CD4-positive, alpha-beta memory T cell (primary cell): Measurements from ENCODE around the gene FAM171A2. TPM values are rescaled to one million over a fixed set of nuclear protein-coding genes. Genes with fewer than 3 reads are reported as not detected.
"Not testable (repeated sequence)": the region's sequence is repeated elsewhere in the genome, so short reads cannot be mapped to it uniquely, and the experiment has no call there.

Source experiments
- CTCF ChIA-PET: fragments of 350-600 bp; sonication (Branson Sonifier 250); formaldehyde crosslinking; loops from one replicate; lab custom pipeline; 2021; ENCODE audit warnings: inconsistent platforms; ENCODE audit not compliant: partially characterized antibody; lab: Charles Lee
- POLR2A ChIA-PET: fragments of 350-600 bp; sonication (Branson Sonifier 250); formaldehyde crosslinking; loops from one replicate; lab custom pipeline; 2021; ENCODE audit not compliant: partially characterized antibody; lab: Charles Lee
- DNase-seq, 5 donors: peaks; one replicate each; pipeline versions ENCODE4 v3.0.0 to v3.0.0-alpha.2; 2020 to 2022; ENCODE audit warnings: mixed read lengths in 1 of 5
- H3K27ac ChIP-seq: one replicate; pipeline ENCODE4 v1.7.0; 2013; ENCODE audit warnings: low read depth, low read length
- H3K27me3 ChIP-seq: 2 replicates; pipeline ENCODE4 v1.7.0; 2013; ENCODE audit warnings: mild to moderate bottlenecking, low read length, moderate library complexity; ENCODE audit not compliant: insufficient read depth
- H3K36me3 ChIP-seq: 2 replicates; pipeline ENCODE4 v1.7.0; 2013; ENCODE audit warnings: mild to moderate bottlenecking, low read length, moderate library complexity; ENCODE audit not compliant: insufficient read depth
- H3K4me1 ChIP-seq: 2 replicates; pipeline ENCODE4 v1.7.0; 2013; ENCODE audit warnings: mild to moderate bottlenecking, low read length, moderate library complexity; ENCODE audit not compliant: insufficient read depth
- H3K4me3 ChIP-seq, 2 donors: one replicate each; pipeline ENCODE4 v1.7.0; 2013; ENCODE audit warnings: low read length in 2 of 2, mild to moderate bottlenecking in 1 of 2
- H3K9me3 ChIP-seq, 2 donors: one replicate each; pipeline ENCODE4 v1.7.0; 2013; ENCODE audit warnings: low read length in 2 of 2, control low read depth in 1 of 2; ENCODE audit not compliant: control insufficient read depth in 1 of 2
- H3K27ac Mint-ChIP-seq, 7 donors: one replicate each; pipeline ENCODE4 v1.8.0; 2020 to 2021; ENCODE audit warnings: mixed read lengths in 7 of 7, mild to moderate bottlenecking in 6 of 7, inconsistent platforms in 3 of 7, moderate library complexity in 3 of 7
- H3K27me3 Mint-ChIP-seq, 2 donors: one replicate each; pipeline ENCODE4 v1.8.0; 2020 to 2021; ENCODE audit warnings: mixed read lengths in 2 of 2
- H3K36me3 Mint-ChIP-seq, 2 donors: one replicate each; pipeline ENCODE4 v1.8.0; 2020 to 2021; ENCODE audit warnings: mixed read lengths in 2 of 2, inconsistent platforms in 1 of 2, mild to moderate bottlenecking in 1 of 2
- H3K4me1 Mint-ChIP-seq, 4 donors: one replicate each; pipeline ENCODE4 v1.8.0; 2020 to 2021; ENCODE audit warnings: mixed read lengths in 4 of 4, mild to moderate bottlenecking in 1 of 4
- H3K4me3 Mint-ChIP-seq, 8 donors: one replicate each; pipeline ENCODE4 v1.8.0; 2020 to 2021; ENCODE audit warnings: mixed read lengths in 8 of 8, mild to moderate bottlenecking in 7 of 8, moderate library complexity in 6 of 8, inconsistent platforms in 3 of 8
- H3K9me3 Mint-ChIP-seq, 8 donors: one replicate each; pipeline ENCODE4 v1.8.0; 2020 to 2021; ENCODE audit warnings: mixed read lengths in 8 of 8, mild to moderate bottlenecking in 5 of 8, inconsistent platforms in 3 of 8, moderate library complexity in 1 of 8
- intact Hi-C: fragments of 100-400 bp; cut with micrococcal nuclease; formaldehyde crosslinking; loops from one replicate; pipeline ENCODE4 v1.15.1; 2023
- polyA plus RNA-seq, 2 donors: library from polyadenylated mRNA; unstranded; fragments of 300-500 nt; fragmentation: Illumina TruSeq; gene quantifications; one replicate each; pipeline ENCODE4 v1.2.3, GENCODE V29; 2021
- total RNA-seq, 2 experiments: library from RNA; stranded (reverse); gene quantifications; one replicate each; pipeline ENCODE4 v1.2.3, GENCODE V29; 2021

FAM171A2 gene
- total and polyA plus RNA-seq, 4 experiments from 2014 or later: 0.13 to 0.72 (median 0.52) TPM; not detected in 1

- H3K4me1 ChIP-seq, H3K36me3 Mint-ChIP-seq, H3K9me3 Mint-ChIP-seq, H3K4me1 Mint-ChIP-seq, H3K36me3 ChIP-seq, H3K9me3 ChIP-seq, intact Hi-C loops, H3K4me3 ChIP-seq, H3K27ac ChIP-seq, H3K27me3 ChIP-seq, POLR2A ChIA-PET, H3K27ac Mint-ChIP-seq, DNase-seq, H3K4me3 Mint-ChIP-seq: not testable (repeated sequence)
- CTCF ChIA-PET: interaction anchor here (0.7 to 1.9 kb wide), 4 partner anchors 9 to 26 kb away, joined by 3 to 5 read pairs (median 4); partner anchors contain the start of gene GRN
- peaks cover 18 to 38% of the 10 kb centered on the region in 2 donors for H3K27me3 Mint-ChIP-seq
Observed at GRCh38 chr17:44368391-44369243, 5.0 kb upstream of the FAM171A2 start.

DNA sequence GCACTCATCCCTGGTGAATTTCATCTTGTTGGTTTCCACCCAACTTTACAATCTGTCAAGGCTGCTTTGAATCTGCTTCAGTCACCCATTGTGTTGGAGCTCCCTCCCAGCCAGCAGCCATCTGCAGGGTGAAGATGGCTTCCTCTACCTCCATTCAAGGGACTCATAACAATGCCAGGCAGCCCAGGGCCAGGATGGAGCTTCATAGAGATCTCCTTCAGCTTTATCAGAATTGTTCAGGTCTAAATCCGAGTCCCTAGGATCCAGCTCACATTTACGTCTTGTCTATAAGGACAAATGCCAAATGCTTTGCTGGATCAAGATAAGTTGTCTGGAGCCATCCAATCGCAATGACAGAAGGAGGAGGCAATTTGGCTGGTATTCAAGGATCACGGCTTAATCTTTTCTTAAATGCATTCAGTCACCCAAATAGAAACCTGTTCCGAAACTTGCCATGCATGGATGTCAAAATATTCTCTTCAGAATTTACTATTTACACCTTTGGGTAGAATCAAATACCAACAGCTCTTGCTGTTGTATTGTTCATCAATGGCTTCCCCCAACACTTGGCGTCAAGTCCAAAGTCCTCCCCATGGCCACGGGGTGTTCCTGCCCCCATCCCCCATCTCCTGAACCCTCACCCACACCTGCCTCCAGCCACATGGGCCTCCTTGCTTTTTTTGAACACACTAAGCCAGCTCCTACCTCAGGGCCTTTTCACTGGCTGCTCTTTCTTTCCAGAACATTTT is 3.8 kb upstream of the FAM171A2 start:
- POLR2A ChIA-PET: no interaction called here
- Histone ChIP-seq H3K27ac (no peak overlapping the region), H3K4me3 (no peak overlapping the region), H3K27me3 (peaks cover 3% of the 10 kb centered on the region), H3K9me3 (no peaks in the 10 kb centered on the region), H3K4me1 (no peaks in the 10 kb centered on the region), H3K36me3 (no peaks in the 10 kb centered on the region)
- H3K4me3 Mint-ChIP-seq: no peak overlapping the region
- peaks cover 0 to 3% (median 2%) of the 10 kb centered on the region in 4 donors for H3K4me1 Mint-ChIP-seq
- H3K27me3 Mint-ChIP-seq: peaks cover 18 to 35% of the 10 kb centered on the region in 2 donors
- H3K9me3 Mint-ChIP-seq: no peaks in the 10 kb centered on the region
- H3K27ac Mint-ChIP-seq: no peak overlapping the region
- CTCF ChIA-PET: interaction anchor here (0.6 to 1.9 kb wide), 4 partner anchors 10 to 25 kb away, joined by 3 to 5 read pairs (median 3); partner anchors contain the start of gene GRN
- no peak for DNase-seq
- intact Hi-C loops: no loop called here
- no peaks in the 10 kb centered on the region for H3K36me3 Mint-ChIP-seq

GRCh38 chr17:44365051-44365450 is 1.4 kb upstream of the FAM171A2 start:
- H3K9me3 Mint-ChIP-seq, H3K27me3 ChIP-seq, H3K27ac ChIP-seq, H3K4me1 ChIP-seq, intact Hi-C loops, POLR2A ChIA-PET, H3K4me3 ChIP-seq, H3K36me3 ChIP-seq, H3K36me3 Mint-ChIP-seq, H3K9me3 ChIP-seq, DNase-seq, H3K4me1 Mint-ChIP-seq: not testable (repeated sequence)
- Mint-ChIP-seq H3K27ac (peak overlapping the region in 1 of 7 donors; percentile 19), H3K27me3 (peaks cover 15 to 31% of the 10 kb centered on the region in 2 donors), H3K4me3 (peak overlapping the region in 4 of 8 donors; percentile 1 to 49 (median 14))
- CTCF ChIA-PET: interaction anchor here (0.6 to 1.7 kb wide), 7 partner anchors 11 to 1562 kb away, joined by 3 to 9 read pairs (median 3); partner anchors contain the start of gene GRN

- Mint-ChIP-seq H3K27ac (no peak overlapping the region), H3K4me1 (peaks cover 0 to 8% (median 3%) of the 10 kb centered on the region in 4 donors), H3K27me3 (peaks cover 12 to 24% of the 10 kb centered on the region in 2 donors), H3K9me3 (no peaks in the 10 kb centered on the region), H3K4me3 (peak overlapping the region; percentile 70 to 80 (median 72)), H3K36me3 (no peaks in the 10 kb centered on the region)
- Histone ChIP-seq H3K36me3 (no peaks in the 10 kb centered on the region), H3K27me3 (peaks cover 3% of the 10 kb centered on the region), H3K4me1 (no peaks in the 10 kb centered on the region), H3K27ac (no peak overlapping the region), H3K4me3 (peak overlapping the region; percentile 17 to 32), H3K9me3 (no peaks in the 10 kb centered on the region)
- peak in 2 of 5 donors; percentile 16 to 21 for DNase-seq
- ChIA-PET POLR2A (interaction anchor here (1.2 to 1.4 kb wide), 2 partner anchors 9 to 18 kb away, joined by 4 to 11 read pairs; partner anchors contain the start of gene GRN), CTCF (interaction anchor here (0.7 to 2.8 kb wide), 5 partner anchors 11 to 33 kb away, joined by 3 to 26 read pairs (median 3); partner anchors contain the start of gene GRN)
- intact Hi-C loops: no loop called here
Observed at GRCh38 chr17:44362949-44363612, 572 bp downstream of the FAM171A2 start.

- Histone ChIP-seq H3K36me3 (no peaks in the 10 kb centered on the region), H3K9me3 (no peaks in the 10 kb centered on the region), H3K4me3 (peak overlapping the region in 1 of 2 donors; percentile 32), H3K27me3 (peaks cover 3% of the 10 kb centered on the region), H3K27ac (no peak overlapping the region), H3K4me1 (no peaks in the 10 kb centered on the region)
- POLR2A ChIA-PET: interaction anchor here (1.2 to 1.4 kb wide), 2 partner anchors 8 to 17 kb away, joined by 4 to 11 read pairs; partner anchors contain the start of gene GRN
- H3K9me3 Mint-ChIP-seq: no peaks in the 10 kb centered on the region
- DNase-seq: no peak
- no peaks in the 10 kb centered on the region for H3K36me3 Mint-ChIP-seq
- CTCF ChIA-PET: interaction anchor here (1.1 to 2.8 kb wide), 3 partner anchors 10 to 17 kb away, joined by 3 to 26 read pairs (median 10); partner anchors contain the start of gene GRN
- H3K27me3 Mint-ChIP-seq: peaks cover 12 to 20% of the 10 kb centered on the region in 2 donors
- H3K4me1 Mint-ChIP-seq: peaks cover 0 to 8% (median 3%) of the 10 kb centered on the region in 4 donors
- H3K27ac Mint-ChIP-seq: no peak overlapping the region
- intact Hi-C loops: no loop called here
- peak overlapping the region in 3 of 8 donors; percentile 35 to 49 (median 36) for H3K4me3 Mint-ChIP-seq
Observed at GRCh38 chr17:44362459-44362948, 1.1 kb downstream of the FAM171A2 start.

DNA sequence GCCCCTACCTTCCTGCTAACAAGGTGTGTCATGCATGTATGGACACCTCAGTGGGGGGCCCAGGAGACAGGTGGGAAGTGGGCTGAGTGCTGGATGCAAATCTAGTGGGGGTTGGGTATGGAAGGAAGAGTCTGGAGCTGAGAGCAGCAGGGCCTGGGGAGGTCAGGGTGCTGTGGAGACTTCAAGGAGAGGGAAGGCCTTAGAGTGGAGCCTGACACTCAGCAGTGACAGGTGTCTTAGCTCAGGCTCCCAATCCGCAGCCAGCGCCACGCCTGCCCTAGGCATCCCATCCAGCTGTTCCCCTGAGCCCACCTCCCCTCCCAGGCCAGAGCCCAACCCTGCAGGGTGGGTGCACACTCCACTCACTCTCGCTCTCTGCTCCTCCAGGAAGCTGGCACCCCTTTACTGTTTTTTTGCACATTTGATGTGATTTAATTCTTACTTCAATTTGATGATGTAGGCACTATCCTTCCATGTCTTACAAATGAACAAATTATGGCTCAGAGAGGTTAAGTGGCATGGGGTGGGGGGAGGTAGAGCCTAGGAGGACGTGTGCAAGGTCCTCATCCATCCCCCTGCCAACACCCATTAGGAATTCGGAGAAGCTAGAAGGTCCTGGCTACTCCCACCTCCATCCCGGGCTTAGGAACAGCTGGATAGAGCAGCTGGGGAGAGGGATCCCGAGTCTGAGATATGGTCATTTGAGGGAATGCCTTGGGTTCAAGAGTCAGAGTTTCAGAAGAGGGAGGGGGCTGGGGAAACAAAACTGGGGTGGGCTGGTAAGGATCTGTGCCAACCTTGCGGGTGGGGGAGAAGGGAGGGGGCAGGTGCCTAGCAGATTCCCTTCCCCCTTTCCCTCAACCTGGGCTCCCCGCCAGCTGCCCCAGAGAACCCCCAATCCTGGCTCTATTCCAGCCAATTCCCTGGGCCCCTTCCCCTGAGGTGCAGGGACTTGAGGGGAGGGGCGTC is 2.1 kb downstream of the FAM171A2 start:
- Histone ChIP-seq H3K9me3 (no peaks in the 10 kb centered on the region), H3K4me1 (no peaks in the 10 kb centered on the region), H3K27ac (no peak overlapping the region), H3K27me3 (peaks cover 3% of the 10 kb centered on the region), H3K36me3 (no peaks in the 10 kb centered on the region), H3K4me3 (no peak overlapping the region)
- no peak overlapping the region for H3K27ac Mint-ChIP-seq
- no peaks in the 10 kb centered on the region for H3K9me3 Mint-ChIP-seq
- CTCF ChIA-PET: interaction anchor here (0.7 to 2.8 kb wide), 4 partner anchors 9 to 29 kb away, joined by 3 to 26 read pairs (median 8); partner anchors contain the start of gene GRN
- POLR2A ChIA-PET: interaction anchor here (0.5 kb wide), 1 partner anchor 1130 kb away, joined by 3 read pairs; no protein-coding TSS in a partner anchor
- no peak for DNase-seq
- H3K4me3 Mint-ChIP-seq: no peak overlapping the region
- intact Hi-C loops: no loop called here
- H3K27me3 Mint-ChIP-seq: peaks cover 12 to 16% of the 10 kb centered on the region in 2 donors
- H3K36me3 Mint-ChIP-seq: no peaks in the 10 kb centered on the region
- H3K4me1 Mint-ChIP-seq: peaks cover 0 to 8% (median 3%) of the 10 kb centered on the region in 4 donors
